ENCODE measurements around the gene RAB3D.

DNA sequence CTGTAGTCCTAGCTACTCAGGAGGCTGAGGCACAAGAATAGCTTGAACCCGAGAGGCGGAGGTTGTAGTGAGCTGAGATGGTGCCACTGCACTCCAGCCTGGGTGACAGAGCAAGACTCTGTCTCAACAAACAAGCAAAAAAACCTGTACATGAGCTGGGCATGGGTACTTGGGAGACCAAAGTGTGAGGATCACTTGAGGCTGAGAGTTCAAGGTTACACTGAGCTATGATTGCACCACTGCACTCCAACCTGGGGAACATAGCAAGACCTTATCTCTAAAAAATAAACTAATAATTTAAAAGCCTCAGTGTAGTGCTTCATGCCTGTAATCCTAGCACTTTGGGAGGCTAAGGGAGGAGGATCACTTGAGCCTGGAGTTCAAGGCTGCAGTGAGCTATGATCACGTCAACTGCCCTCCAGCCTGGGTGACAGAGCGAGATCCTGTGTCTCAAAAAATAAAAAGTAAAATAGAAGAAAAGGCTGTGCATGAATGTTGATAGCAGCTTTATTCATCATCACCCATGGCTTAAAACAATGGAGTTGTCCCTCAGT lies 64.8 kb downstream of the RAB3D start:
- no peak for TF ChIP-seq POLR2A (IDR thresholded peaks at IDR 0.05)
- TF ChIP-seq, protein P1, sequence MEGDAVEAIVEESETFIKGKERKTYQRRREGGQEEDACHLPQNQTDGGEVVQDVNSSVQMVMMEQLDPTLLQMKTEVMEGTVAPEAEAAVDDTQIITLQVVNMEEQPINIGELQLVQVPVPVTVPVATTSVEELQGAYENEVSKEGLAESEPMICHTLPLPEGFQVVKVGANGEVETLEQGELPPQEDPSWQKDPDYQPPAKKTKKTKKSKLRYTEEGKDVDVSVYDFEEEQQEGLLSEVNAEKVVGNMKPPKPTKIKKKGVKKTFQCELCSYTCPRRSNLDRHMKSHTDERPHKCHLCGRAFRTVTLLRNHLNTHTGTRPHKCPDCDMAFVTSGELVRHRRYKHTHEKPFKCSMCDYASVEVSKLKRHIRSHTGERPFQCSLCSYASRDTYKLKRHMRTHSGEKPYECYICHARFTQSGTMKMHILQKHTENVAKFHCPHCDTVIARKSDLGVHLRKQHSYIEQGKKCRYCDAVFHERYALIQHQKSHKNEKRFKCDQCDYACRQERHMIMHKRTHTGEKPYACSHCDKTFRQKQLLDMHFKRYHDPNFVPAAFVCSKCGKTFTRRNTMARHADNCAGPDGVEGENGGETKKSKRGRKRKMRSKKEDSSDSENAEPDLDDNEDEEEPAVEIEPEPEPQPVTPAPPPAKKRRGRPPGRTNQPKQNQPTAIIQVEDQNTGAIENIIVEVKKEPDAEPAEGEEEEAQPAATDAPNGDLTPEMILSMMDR (IDR thresholded peaks at IDR 0.05): no peak
- TF ChIP-seq POLR2AphosphoS5 (IDR thresholded peaks at IDR 0.05): no peak
